ENCODE data around the gene SEC14L1. TPM values are rescaled to one million over a fixed set of nuclear protein-coding genes. Genes with fewer than 3 reads are reported as not detected.
"Not testable (repeated sequence)": the region's sequence is repeated elsewhere in the genome, so short reads cannot be mapped to it uniquely, and the experiment has no call there.

Gene SEC14L1
- total and polyA plus RNA-seq, 8 donors, result 3.2 to 106 (median 43.9) TPM

GRCh38 chr17:77136420-77136767, 4.4 kb upstream of the SEC14L1 start:
- H3K9me3 ChIP-seq, result peaks cover 0 to 7% (median 0%) of the 10 kb centered on the region in 4 donors
- TF ChIP-seq EP300 (IDR thresholded peaks at IDR 0.05), result no peak
- no peak for TF ChIP-seq CTCF (IDR thresholded peaks at IDR 0.05)
- TF ChIP-seq POLR2A (IDR thresholded peaks at IDR 0.05), result no peak
- TF ChIP-seq POLR2AphosphoS5 (IDR thresholded peaks at IDR 0.05), result no peak
- H3K27me3 ChIP-seq, result no peaks in the 10 kb centered on the region
- no peaks in the 10 kb centered on the region for H3K36me3 ChIP-seq
- peaks cover 9 to 40% (median 15%) of the 10 kb centered on the region in 4 donors for H3K4me1 ChIP-seq
- 71 to 82% (median 79%) methylated on average over 8 of the region's 8 CpGs for WGBS, 5 donors
- DNase-seq, result no peak
- intact Hi-C loops (cut with DNase I; ENCODE audit: low total_unique reads), result no loop called here
- H3K4me3 ChIP-seq, result no peak overlapping the region
- H3K27ac ChIP-seq, result no peak overlapping the region

- intact Hi-C loops (cut with DNase I; ENCODE audit: low total_unique reads), result no loop called here
- WGBS, 5 donors, result 78 to 100% (median 82%) methylated on average over 3 of the region's 3 CpGs
- Histone ChIP-seq H3K4me1 (peaks cover 11 to 38% (median 18%) of the 10 kb centered on the region in 4 donors), H3K4me3 (no peak overlapping the region), H3K27me3 (no peaks in the 10 kb centered on the region), H3K27ac (peak overlapping the region in 1 of 5 donors; percentile 96), H3K9me3 (peaks cover 0 to 7% (median 0%) of the 10 kb centered on the region in 4 donors), H3K36me3 (no peaks in the 10 kb centered on the region)
- TF ChIP-seq EP300 (IDR thresholded peaks at IDR 0.05) (no peak), CTCF (IDR thresholded peaks at IDR 0.05) (no peak)
- no peak for DNase-seq
Measured at GRCh38 chr17:77137111-77137510, 3.7 kb upstream of the SEC14L1 start.

GRCh38 chr17:77137886-77138285, 2.9 kb upstream of the SEC14L1 start:
- H3K4me3 ChIP-seq; H3K9me3 ChIP-seq; intact Hi-C loops (cut with DNase I; ENCODE audit: low total_unique reads); H3K36me3 ChIP-seq; DNase-seq; H3K27me3 ChIP-seq: not testable (repeated sequence)
- H3K27ac ChIP-seq, result peak overlapping the region in 4 of 5 donors; percentile 38 to 99 (median 76)
- WGBS, 5 donors, result 63 to 81% (median 71%) methylated on average over 3 of the region's 3 CpGs
- peaks cover 7 to 40% (median 24%) of the 10 kb centered on the region in 4 donors for H3K4me1 ChIP-seq

- Histone ChIP-seq H3K4me1 (peaks cover 18 to 60% (median 44%) of the 10 kb centered on the region in 4 donors), H3K27ac (peak overlapping the region; percentile 95 to 99 (median 96)), H3K4me3 (peak overlapping the region; percentile 67 to 99 (median 92)), H3K36me3 (peaks cover 0 to 22% (median 17%) of the 10 kb centered on the region in 4 donors), H3K27me3 (no peaks in the 10 kb centered on the region), H3K9me3 (peaks cover 0 to 7% (median 0%) of the 10 kb centered on the region in 4 donors)
- intact Hi-C loops (cut with DNase I; ENCODE audit: low total_unique reads), result loop anchor here (10.0 kb wide), 1 partner anchor 74 kb away; no protein-coding TSS in a partner anchor
- peak; percentile 100 for DNase-seq
- 1 to 2% (median 1%) methylated on average over 20 to 66 of the region's 67 CpGs for WGBS, 5 donors
- peak; percentile 92 to 98 (median 95) for TF ChIP-seq POLR2AphosphoS5 (IDR thresholded peaks at IDR 0.05)
- peak in 2 of 4 donors; percentile 86 to 93 for TF ChIP-seq POLR2A (IDR thresholded peaks at IDR 0.05)
- peak in 1 of 7 experiments; percentile 7 for TF ChIP-seq CTCF (IDR thresholded peaks at IDR 0.05)
- no peak for TF ChIP-seq EP300 (IDR thresholded peaks at IDR 0.05)
Measured at GRCh38 chr17:77140166-77140877, 447 bp upstream of the SEC14L1 start.
